HG02938 (cell line): ENCODE data around the gene SAC3D1.
A peak's percentile ranks its signal among the peaks of the same experiment; 100 is the strongest.
"Not testable (repeated sequence)": the region's sequence is repeated elsewhere in the genome, so short reads cannot be mapped to it uniquely, and the experiment has no call there.

Source experiments
- ATAC-seq: cut with Tn5 transposase; IDR thresholded peaks from one replicate; pipeline ENCODE4 v1.9.1; 2021; ENCODE audit warnings: mild to moderate bottlenecking, moderate library complexity; ENCODE audit not compliant: unreplicated experiment

SAC3D1 gene

GRCh38 chr11:65040847-65041622 is at the start of gene SAC3D1:
Gene SAC3D1 (plus strand): TSS chr11:65041210. CDS start chr11:65041293, 83 bp downstream.
- peak; percentile 90 for ATAC-seq

DNA sequence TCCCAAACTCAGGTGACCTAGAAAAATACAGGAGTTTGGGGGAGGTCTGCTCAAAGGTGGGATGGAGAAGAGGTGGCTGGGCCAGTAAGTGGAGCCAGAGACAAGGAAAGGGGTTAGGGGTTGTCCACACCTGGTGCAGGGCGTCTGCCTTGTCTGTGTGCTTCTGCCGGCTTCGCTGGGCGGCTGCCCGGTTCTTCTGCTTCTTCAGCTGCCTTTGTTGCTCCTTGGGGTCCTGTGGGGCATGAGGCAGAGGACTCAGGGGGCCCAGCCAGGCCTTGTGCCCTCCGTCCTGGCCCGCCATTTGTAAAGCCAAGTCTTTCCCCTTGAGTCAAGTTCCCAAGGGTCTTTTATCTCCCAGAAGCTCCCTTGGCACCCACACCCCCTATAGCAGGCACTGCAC is 46.7 kb upstream of the SAC3D1 start:
- ATAC-seq, result no peak

- ATAC-seq, result no peak
Measured at GRCh38 chr11:64996327-64996709, 44.7 kb upstream of the SAC3D1 start.

- no peak for ATAC-seq
Measured at GRCh38 chr11:64996710-64997380, 44.2 kb upstream of the SAC3D1 start, which contains the start of gene BATF2. Gene BATF2 (minus strand): TSS chr11:64996971. CDS start chr11:64996914, 57 bp downstream.

- ATAC-seq, result no peak
Measured at GRCh38 chr11:64998141-64998540, 42.9 kb upstream of the SAC3D1 start.

- ATAC-seq, result no peak
Measured at GRCh38 chr11:64998690-64999431, 42.1 kb upstream of the SAC3D1 start.

DNA sequence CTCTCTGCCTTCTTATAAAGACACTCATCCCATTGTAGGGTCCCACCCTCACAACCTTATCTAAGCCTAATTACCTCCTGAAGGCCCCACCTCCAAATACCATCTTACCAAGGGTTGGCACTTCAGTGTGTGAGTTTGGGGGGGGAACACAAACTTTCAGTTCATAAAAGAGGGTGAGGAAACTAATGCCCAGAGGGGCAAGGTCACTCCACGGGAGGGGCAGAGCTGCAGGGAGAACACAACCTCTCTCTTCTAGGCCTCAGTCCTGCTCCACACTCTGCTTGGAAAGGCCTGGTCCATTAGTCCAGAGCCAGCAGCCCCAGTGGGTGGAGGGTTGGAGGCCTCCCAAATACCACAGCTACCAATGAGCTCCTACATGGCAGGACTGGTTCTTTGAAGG is 41.5 kb upstream of the SAC3D1 start:
- ATAC-seq, result no peak

DNA sequence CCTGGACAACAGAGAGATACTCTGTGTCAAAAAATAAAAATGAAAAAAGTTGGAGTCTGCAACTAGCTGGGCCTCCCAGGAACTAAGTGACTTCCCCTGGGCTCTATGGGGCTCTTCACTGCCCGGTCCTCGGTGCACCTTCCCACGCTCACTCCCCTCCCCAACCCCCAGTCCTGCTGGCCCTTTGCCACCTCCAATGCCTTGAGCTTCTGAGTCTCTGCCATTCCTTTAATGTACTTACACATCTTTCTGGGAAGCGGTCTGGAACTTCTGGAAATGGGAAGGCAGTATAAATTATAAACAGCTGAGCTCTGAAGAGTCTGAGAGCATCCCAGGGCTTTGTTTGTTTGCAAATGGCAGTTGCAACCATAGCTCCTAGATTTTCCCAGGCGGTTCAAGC is 38.3 kb upstream of the SAC3D1 start:
- ATAC-seq, result no peak

DNA sequence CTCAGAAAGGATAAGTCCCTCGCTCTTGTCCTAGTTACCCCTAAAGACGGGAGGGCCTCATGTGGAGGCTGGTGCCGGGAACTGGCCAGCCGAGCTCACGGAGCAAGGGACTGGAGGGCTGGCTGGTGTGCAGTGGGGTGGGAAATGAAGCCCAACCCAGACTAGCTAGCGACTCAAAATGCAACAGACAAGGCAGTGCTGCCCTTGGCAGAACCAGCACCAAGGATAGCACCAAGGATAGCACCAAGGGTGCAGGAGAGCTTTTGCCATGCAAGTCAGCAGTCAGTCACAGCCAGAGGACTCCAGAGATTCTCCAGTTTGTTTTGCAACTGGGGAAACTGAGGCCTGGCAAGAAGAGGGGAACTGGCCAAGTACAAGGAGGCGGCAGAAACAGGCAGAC is 37.7 kb upstream of the SAC3D1 start:
- no peak for ATAC-seq

DNA sequence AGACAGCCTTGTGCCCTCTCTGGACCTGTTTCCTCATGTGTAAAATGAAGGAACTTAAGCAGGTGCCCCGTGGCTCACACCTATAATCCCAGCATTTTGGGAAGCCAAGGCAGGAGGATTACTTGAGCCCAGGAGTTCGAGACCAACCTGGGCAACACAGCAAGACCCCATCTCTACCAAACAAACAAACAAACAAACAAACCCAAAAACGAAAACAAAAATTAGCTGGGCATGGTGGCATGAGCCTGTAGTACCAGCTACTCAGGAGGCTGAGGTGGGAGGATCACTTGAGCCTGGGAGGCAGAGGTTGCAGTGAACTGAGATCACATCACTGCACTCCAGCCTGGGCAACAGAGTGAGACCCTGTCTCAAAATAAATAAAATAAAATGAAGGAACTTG is 37.0 kb upstream of the SAC3D1 start:
- not testable (repeated sequence) for ATAC-seq

GRCh38 chr11:65008016-65008415 is 33.0 kb upstream of the SAC3D1 start:
- no peak for ATAC-seq

- ATAC-seq, result no peak
Measured at GRCh38 chr11:65008873-65009272, 32.1 kb upstream of the SAC3D1 start.

DNA sequence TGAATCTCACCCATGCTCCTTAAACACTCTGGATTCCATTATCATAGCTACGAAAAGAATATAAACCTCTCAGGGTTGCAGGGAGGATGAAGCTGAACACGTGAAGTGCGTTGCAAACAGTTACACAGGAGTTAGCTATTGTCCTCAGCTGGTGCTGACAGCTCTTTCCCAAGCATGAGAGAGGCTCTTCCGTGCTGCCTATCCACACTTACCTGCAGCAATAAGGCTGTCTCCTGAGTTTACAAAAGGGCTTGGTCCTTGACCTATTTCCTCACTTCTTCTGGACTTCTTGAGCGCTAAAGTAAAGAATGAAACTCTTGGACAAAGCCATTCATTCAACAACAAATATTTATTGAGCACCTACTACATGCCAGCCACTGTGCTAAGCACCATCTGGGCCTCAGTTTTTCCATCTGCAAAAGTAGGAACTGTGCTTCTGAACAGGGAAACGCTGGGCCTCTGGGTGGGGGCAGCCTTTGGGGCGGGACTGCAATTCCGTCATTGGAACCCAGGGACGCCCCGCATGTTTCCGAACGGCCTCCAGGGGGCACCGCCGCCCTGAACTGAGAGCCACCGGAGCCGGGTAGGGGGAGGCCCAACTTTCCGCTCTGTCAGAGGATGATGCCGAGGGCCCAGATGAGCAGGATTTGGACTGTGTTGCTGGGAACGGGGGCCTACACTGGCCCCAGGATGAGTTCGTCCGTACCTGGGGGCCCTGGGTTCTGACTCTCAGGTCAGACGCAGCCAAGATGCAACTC is 27.7 kb upstream of the SAC3D1 start:
- ATAC-seq, result peak; percentile 66

- peak; percentile 67 for ATAC-seq
Measured at GRCh38 chr11:65013888-65014725, 26.9 kb upstream of the SAC3D1 start, which contains the start of gene ARL2. Gene ARL2 (plus strand): TSS chr11:65014160. CDS start chr11:65014208, 48 bp downstream.

- ATAC-seq, result peak; percentile 5
Measured at GRCh38 chr11:65014726-65015227, 26.2 kb upstream of the SAC3D1 start.

GRCh38 chr11:65016705-65017104 is 24.3 kb upstream of the SAC3D1 start:
- no peak for ATAC-seq

DNA sequence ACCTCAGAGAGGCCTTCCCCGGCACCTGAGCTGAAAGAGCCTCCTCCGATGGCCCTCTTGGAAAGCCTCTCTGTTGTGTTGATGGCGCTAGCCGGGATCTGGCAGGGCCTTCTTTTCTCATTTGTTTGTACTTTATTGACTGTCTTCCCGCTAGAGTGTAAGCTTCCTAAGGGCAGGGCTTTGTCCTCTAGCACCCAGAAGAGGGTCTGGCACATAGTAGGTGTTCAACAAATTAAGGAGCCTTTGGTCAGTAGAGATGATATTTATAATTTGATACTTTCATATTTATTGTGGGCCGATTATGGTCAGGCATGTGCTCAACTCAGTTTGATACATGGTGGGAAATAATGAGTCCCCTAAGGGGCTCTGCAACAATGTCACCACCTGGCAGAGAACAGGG is 23.1 kb upstream of the SAC3D1 start:
- no peak for ATAC-seq

DNA sequence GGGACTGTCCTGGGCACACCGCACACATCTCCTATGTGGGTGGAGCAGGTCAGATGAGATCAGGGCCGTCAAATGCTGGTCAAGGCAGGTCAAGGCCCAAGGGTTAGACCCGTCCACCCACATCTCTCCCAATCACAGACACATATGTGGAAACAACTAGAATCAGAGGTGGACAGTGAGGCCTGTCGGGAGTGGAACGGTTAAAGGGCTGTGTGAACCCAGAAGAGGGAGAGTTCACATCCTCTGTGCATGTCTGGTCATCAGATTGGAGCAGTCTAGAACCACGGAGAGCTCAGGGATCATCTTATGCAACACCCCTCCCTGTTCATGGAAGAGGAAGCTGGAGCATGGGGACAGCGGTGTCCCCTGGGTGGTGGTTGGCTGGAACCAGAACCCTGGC is 21.2 kb upstream of the SAC3D1 start:
- ATAC-seq, result no peak

DNA sequence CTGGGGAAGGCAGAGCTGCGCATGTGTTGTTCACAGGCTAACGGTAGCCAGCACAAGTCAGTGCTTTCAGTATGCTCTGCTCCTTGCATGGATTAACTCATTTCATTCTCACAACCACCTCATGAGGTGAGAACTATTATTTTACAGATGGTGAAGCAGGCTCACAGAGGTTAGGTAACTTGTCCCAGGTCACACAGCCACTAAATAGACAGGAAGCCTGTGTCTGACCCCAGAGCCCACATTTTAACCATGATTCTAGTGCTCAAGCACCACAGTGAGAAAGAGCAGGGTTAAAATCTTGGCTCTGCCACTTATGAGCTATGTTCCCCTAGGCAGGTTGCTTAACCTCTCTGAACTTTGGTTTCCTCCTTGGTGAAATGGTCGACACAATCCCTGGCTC is 20.0 kb upstream of the SAC3D1 start:
- ATAC-seq, result no peak

DNA sequence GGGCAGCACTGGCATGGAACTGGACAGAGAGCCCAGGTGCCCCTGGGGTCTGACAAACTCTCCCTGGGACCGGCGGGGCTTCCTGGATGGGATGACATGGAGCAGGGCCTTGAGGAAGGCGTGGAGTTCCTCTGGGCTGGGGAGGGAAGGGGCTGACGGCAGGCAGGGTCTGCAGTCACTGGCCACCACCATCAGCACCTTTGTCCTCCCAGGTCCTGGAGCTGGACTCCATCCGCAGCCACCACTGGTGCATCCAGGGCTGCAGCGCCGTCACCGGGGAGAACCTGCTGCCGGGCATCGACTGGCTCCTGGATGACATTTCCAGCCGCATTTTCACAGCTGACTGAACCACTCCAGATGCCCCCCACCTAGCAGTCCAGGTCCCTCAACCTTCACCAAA is 19.5 kb upstream of the SAC3D1 start:
- ATAC-seq, result no peak
